Fibroblast of lung (primary cell): Measurements from ENCODE around the gene TRPM5.

Experiments
- EZH2 ChIP-seq: IDR thresholded peaks from 2 replicates; pipeline ENCODE4 v1.5.1; 2012; ENCODE audit warnings: low read length, control low read depth, mild to moderate bottlenecking; ENCODE audit errors: missing control alignments
- TF ChIP-seq, protein P1 (sequence below), 2 donors: IDR thresholded peaks in 1 of 2; conservative IDR thresholded peaks in 1 of 2; 1 replicate in 1 of 2; 2 replicates in 1 of 2; pipeline ENCODE4 v1.5.1; 2011 to 2012; ENCODE audit warnings: low read length in 2 of 2, control low read depth in 1 of 2, inconsistent platforms in 1 of 2, low read depth in 1 of 2, mild to moderate bottlenecking in 1 of 2

- TF ChIP-seq, protein P1, sequence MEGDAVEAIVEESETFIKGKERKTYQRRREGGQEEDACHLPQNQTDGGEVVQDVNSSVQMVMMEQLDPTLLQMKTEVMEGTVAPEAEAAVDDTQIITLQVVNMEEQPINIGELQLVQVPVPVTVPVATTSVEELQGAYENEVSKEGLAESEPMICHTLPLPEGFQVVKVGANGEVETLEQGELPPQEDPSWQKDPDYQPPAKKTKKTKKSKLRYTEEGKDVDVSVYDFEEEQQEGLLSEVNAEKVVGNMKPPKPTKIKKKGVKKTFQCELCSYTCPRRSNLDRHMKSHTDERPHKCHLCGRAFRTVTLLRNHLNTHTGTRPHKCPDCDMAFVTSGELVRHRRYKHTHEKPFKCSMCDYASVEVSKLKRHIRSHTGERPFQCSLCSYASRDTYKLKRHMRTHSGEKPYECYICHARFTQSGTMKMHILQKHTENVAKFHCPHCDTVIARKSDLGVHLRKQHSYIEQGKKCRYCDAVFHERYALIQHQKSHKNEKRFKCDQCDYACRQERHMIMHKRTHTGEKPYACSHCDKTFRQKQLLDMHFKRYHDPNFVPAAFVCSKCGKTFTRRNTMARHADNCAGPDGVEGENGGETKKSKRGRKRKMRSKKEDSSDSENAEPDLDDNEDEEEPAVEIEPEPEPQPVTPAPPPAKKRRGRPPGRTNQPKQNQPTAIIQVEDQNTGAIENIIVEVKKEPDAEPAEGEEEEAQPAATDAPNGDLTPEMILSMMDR (conservative IDR thresholded peaks at IDR 0.05 in 1 of 2, IDR thresholded peaks at IDR 0.05 in 1 of 2; ENCODE audit: low read depth in 1 of 2, low read length in 2 of 2): no peak
- TF ChIP-seq EZH2: no peak
Observed at GRCh38 chr11:2421226-2421994, 22.9 kb downstream of the TRPM5 start.
